Measurements from ENCODE around the gene PIK3R5. TPM values are rescaled to one million over a fixed set of nuclear protein-coding genes. Genes with fewer than 3 reads are reported as not detected.

PIK3R5 gene
- total and polyA plus RNA-seq, 2 donors (not counting 1 experiment from before 2014, with no cell fraction given) = 63.1 to 70.0 TPM

DNA sequence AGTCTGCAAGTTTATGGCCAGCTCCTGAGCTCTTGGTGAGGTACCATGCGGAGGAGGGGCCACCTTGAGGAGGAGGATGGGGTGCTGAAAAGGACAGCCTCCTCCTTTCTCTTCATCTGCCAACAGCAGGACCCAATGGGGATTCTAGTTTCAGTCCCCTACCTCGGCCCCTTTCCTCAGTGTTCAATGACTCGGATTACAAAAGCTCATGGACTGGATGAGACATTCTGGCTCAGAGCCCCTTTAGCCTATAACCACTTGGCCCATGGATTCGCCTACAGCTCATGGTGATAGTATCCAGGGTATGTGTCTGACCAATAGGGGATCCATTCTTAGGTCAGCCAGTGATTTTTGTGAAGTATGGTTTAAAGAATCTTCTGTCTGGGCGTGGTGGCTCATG is 89.5 kb downstream of the PIK3R5 start:
- Mint-ChIP-seq H3K4me3 (no peak overlapping the region), H3K27ac (no peak overlapping the region)

DNA sequence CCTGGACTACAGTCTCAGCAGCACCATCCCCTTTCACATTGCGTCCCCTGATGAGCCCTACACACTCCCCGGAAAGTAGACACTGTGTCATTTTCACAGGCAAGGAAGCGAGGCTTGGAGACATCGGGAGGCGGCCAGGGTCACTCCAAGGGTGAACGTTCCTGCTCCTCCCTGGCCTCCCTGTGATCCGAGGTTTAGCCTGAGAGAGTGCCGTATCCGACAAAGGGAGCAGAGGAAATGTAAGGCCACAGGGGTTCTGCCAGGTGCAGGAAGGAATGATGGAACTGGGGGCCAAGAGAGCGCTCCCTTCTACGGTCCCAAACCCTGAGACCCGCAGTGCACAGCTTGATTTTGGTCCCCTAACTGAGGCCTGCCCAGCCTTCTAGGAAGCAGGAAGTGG is 90.1 kb downstream of the PIK3R5 start:
- WGBS (ENCODE audit: insufficient coverage) = 98% methylated on average over 12 of the region's 12 CpGs
- POLR2A ChIA-PET = no interaction called here
- Mint-ChIP-seq H3K4me3 (no peak overlapping the region), H3K9me3 (ENCODE audit: insufficient read depth) (no peaks in the 10 kb centered on the region), H3K4me1 (peaks cover 8% of the 10 kb centered on the region), H3K27ac (no peak overlapping the region), H3K27me3 (no peaks in the 10 kb centered on the region)
- ATAC-seq (ENCODE audit: low read depth) (no peak), DNase-seq (no peak)
- no peaks in the 10 kb centered on the region for H4K20me1 ChIP-seq (ENCODE audit: control insufficient read depth, insufficient read depth, low read length, poor library complexity, severe bottlenecking)
- no peaks in the 10 kb centered on the region for H3K27me3 ChIP-seq (replicated peaks in 1 of 4; ENCODE audit: control extremely low read depth in 1 of 4, control insufficient read depth in 3 of 4, insufficient read depth in 4 of 4, low read length in 3 of 4)
- H3K27ac ChIP-seq (ENCODE audit: low read length in 2 of 2) = no peak overlapping the region
- H3K79me2 ChIP-seq (ENCODE audit: control insufficient read depth, insufficient read depth, low read length) = no peaks in the 10 kb centered on the region
- no peak overlapping the region for H3K4me2 ChIP-seq (replicated peaks; ENCODE audit: low read depth, low read length, poor library complexity, severe bottlenecking)
- H3K4me1 ChIP-seq (ENCODE audit: control insufficient read depth in 2 of 2, insufficient read depth in 2 of 2, low read length in 2 of 2) = peaks cover 0 to 8% of the 10 kb centered on the region in 2 donors
- no peak overlapping the region for H3K4me3 ChIP-seq (ENCODE audit: control extremely low read depth in 1 of 5, extremely low read depth in 1 of 5, insufficient read depth in 1 of 5, low read depth in 2 of 5, low read length in 4 of 5)
- no peak overlapping the region for H2AFZ ChIP-seq (ENCODE audit: insufficient read depth, low read depth, low read length, poor library complexity, severe bottlenecking)
- H3K9me3 ChIP-seq (ENCODE audit: control extremely low read depth in 1 of 3, control insufficient read depth in 2 of 3, insufficient read depth in 1 of 3, low read length in 2 of 3) = no peaks in the 10 kb centered on the region
- TF ChIP-seq, protein P1, sequence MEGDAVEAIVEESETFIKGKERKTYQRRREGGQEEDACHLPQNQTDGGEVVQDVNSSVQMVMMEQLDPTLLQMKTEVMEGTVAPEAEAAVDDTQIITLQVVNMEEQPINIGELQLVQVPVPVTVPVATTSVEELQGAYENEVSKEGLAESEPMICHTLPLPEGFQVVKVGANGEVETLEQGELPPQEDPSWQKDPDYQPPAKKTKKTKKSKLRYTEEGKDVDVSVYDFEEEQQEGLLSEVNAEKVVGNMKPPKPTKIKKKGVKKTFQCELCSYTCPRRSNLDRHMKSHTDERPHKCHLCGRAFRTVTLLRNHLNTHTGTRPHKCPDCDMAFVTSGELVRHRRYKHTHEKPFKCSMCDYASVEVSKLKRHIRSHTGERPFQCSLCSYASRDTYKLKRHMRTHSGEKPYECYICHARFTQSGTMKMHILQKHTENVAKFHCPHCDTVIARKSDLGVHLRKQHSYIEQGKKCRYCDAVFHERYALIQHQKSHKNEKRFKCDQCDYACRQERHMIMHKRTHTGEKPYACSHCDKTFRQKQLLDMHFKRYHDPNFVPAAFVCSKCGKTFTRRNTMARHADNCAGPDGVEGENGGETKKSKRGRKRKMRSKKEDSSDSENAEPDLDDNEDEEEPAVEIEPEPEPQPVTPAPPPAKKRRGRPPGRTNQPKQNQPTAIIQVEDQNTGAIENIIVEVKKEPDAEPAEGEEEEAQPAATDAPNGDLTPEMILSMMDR (IDR thresholded peaks at IDR 0.05) = no peak
- no peak for TF ChIP-seq EZH2 (IDR thresholded peaks at IDR 0.05; ENCODE audit: borderline replicate concordance, insufficient read depth, low read depth, low read length, poor library complexity, severe bottlenecking)
- CTCF ChIA-PET = interaction anchor here (0.8 to 1.2 kb wide), 2 partner anchors 15 to 33 kb away, joined by 3 read pairs; no protein-coding TSS in a partner anchor
- H3K9ac ChIP-seq (ENCODE audit: low read length) = no peak overlapping the region
- intact Hi-C loops (cut with micrococcal nuclease) = no loop called here
- peaks cover 0 to 17% of the 10 kb centered on the region in 2 experiments for H3K36me3 ChIP-seq (replicated peaks in 1 of 2; ENCODE audit: control extremely low read depth in 1 of 2, control insufficient read depth in 1 of 2, extremely low read depth in 1 of 2, insufficient read depth in 2 of 2, low read length in 1 of 2)

More for the DNA sequence above, 89.5 kb downstream of the PIK3R5 start:
- no peaks in the 10 kb centered on the region for H3K9me3 Mint-ChIP-seq (ENCODE audit: insufficient read depth)
- no peak overlapping the region for H3K4me2 ChIP-seq (replicated peaks; ENCODE audit: low read depth, low read length, poor library complexity, severe bottlenecking)
- ATAC-seq (ENCODE audit: low read depth) (no peak), DNase-seq (no peak)
- H4K20me1 ChIP-seq (ENCODE audit: control insufficient read depth, insufficient read depth, low read length, poor library complexity, severe bottlenecking) = no peaks in the 10 kb centered on the region
- no peak overlapping the region for H2AFZ ChIP-seq (ENCODE audit: insufficient read depth, low read depth, low read length, poor library complexity, severe bottlenecking)
- ChIA-PET CTCF (interaction anchor here (0.8 to 1.2 kb wide), 3 partner anchors 14 to 33 kb away, joined by 3 read pairs; no protein-coding TSS in a partner anchor), POLR2A (interaction anchor here (0.6 kb wide), 2 partner anchors 88 to 851 kb away, joined by 3 to 4 read pairs; no protein-coding TSS in a partner anchor)
- no peaks in the 10 kb centered on the region for H3K79me2 ChIP-seq (ENCODE audit: control insufficient read depth, insufficient read depth, low read length)
- no peak overlapping the region for H3K4me3 ChIP-seq (ENCODE audit: control extremely low read depth in 1 of 5, extremely low read depth in 1 of 5, insufficient read depth in 1 of 5, low read depth in 2 of 5, low read length in 4 of 5)
- H3K9ac ChIP-seq (ENCODE audit: low read length) = no peak overlapping the region
- H3K4me1 Mint-ChIP-seq = peaks cover 8% of the 10 kb centered on the region
- no peaks in the 10 kb centered on the region for H3K27me3 ChIP-seq (replicated peaks in 1 of 4; ENCODE audit: control extremely low read depth in 1 of 4, control insufficient read depth in 3 of 4, insufficient read depth in 4 of 4, low read length in 3 of 4)
- WGBS (ENCODE audit: insufficient coverage) = 95% methylated on average over 3 of the region's 5 CpGs
- no peak overlapping the region for H3K27ac ChIP-seq (ENCODE audit: low read length in 2 of 2)
- no peaks in the 10 kb centered on the region for H3K9me3 ChIP-seq (ENCODE audit: control extremely low read depth in 1 of 3, control insufficient read depth in 2 of 3, insufficient read depth in 1 of 3, low read length in 2 of 3)
- intact Hi-C loops (cut with micrococcal nuclease) = no loop called here
- H3K27me3 Mint-ChIP-seq = no peaks in the 10 kb centered on the region
- peaks cover 0 to 8% of the 10 kb centered on the region in 2 donors for H3K4me1 ChIP-seq (ENCODE audit: control insufficient read depth in 2 of 2, insufficient read depth in 2 of 2, low read length in 2 of 2)
- peaks cover 0 to 21% of the 10 kb centered on the region in 2 experiments for H3K36me3 ChIP-seq (replicated peaks in 1 of 2; ENCODE audit: control extremely low read depth in 1 of 2, control insufficient read depth in 1 of 2, extremely low read depth in 1 of 2, insufficient read depth in 2 of 2, low read length in 1 of 2)
- TF ChIP-seq, protein P1 (IDR thresholded peaks at IDR 0.05) = no peak
- no peak for TF ChIP-seq EZH2 (IDR thresholded peaks at IDR 0.05; ENCODE audit: borderline replicate concordance, insufficient read depth, low read depth, low read length, poor library complexity, severe bottlenecking)

Measured in B cell (primary cell).